ENCODE results near the gene KLRD1. TPM values are rescaled to one million over a fixed set of nuclear protein-coding genes. Genes with fewer than 3 reads are reported as not detected.
"Not testable (repeated sequence)": the region's sequence is repeated elsewhere in the genome, so short reads cannot be mapped to it uniquely, and the experiment has no call there.

Gene KLRD1
- total RNA-seq, 1 donor from 2014 or later: not detected

DNA sequence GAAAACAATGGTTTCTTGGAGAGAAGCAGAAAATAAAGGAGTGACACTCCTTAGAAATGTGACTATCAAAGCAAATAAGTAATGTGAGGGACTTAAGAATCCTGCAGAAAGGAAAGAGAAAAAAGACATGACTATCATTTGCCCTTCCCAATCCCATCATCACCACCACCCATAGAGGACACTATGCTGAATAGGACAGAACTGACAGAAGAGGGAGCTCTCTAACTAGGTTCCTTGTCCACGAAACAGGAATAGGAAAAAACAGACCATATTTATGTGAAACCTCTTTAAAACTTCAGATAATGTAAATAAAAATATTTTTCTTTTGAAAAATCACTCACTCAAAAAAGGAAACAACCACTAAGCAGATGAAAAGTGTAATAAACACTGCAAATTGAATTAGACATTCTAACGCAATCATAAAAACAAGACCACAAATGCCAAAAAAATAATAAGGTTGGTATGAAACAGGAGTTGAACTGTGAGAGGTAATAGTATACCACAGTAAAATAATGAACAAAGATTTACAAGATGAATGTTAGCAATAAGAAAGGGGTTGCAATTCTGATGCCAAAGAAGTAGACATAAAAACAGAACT is 24.1 kb downstream of the KLRD1 start:
- TF ChIP-seq, protein P1, sequence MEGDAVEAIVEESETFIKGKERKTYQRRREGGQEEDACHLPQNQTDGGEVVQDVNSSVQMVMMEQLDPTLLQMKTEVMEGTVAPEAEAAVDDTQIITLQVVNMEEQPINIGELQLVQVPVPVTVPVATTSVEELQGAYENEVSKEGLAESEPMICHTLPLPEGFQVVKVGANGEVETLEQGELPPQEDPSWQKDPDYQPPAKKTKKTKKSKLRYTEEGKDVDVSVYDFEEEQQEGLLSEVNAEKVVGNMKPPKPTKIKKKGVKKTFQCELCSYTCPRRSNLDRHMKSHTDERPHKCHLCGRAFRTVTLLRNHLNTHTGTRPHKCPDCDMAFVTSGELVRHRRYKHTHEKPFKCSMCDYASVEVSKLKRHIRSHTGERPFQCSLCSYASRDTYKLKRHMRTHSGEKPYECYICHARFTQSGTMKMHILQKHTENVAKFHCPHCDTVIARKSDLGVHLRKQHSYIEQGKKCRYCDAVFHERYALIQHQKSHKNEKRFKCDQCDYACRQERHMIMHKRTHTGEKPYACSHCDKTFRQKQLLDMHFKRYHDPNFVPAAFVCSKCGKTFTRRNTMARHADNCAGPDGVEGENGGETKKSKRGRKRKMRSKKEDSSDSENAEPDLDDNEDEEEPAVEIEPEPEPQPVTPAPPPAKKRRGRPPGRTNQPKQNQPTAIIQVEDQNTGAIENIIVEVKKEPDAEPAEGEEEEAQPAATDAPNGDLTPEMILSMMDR (conservative IDR thresholded peaks at IDR 0.05; ENCODE audit: low read depth, low read length): peak; percentile 93
- no peak for DNase-seq (ENCODE audit: low read depth)

DNA sequence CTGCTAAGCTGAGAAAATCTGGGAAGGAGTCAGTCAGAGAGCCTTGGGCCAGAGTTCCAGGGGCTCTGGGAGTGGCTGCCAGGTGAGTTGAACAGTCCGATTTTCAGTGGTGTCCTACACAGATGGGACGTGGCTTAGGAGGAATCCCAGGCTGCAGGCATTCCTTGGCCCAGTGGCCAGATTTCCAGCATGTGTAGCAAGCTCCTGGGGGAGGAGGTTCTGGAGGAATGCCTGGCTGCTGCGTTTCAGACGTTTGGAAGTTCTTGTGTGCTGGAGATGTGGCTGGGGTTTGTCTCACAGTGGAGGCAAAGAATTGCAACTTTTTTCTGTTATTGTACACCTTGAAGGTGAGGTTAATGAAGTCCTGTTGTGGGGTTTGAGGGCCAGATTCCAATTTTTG is 28.5 kb downstream of the KLRD1 start:
- not testable (repeated sequence) for DNase-seq (ENCODE audit: low read depth); H3K4me3 ChIP-seq (ENCODE audit: low read depth, low read length)

More for the DNA sequence above, 24.1 kb downstream of the KLRD1 start:
- H3K4me3 ChIP-seq (ENCODE audit: low read depth, low read length): no peak overlapping the region

DNA sequence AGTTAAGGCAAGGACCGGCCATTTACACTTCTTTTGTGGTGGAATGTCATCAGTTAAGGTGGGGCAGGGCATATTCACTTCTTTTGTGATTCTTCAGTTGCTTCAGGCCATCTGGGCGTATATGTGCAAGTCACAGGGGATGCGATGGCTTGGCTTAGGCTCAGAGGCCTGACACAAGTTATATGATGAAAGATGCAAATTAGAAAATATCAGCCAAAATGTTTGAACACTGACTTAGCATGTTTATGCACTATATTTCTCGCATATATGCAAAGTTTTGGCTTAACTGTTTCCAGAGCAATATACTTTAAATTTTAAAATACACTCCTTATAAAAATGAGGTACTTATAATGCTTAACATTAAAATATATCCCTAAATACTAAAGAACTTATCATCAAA is 30.8 kb downstream of the KLRD1 start:
- H3K4me3 ChIP-seq (ENCODE audit: low read depth, low read length); DNase-seq (ENCODE audit: low read depth): not testable (repeated sequence)

DNA sequence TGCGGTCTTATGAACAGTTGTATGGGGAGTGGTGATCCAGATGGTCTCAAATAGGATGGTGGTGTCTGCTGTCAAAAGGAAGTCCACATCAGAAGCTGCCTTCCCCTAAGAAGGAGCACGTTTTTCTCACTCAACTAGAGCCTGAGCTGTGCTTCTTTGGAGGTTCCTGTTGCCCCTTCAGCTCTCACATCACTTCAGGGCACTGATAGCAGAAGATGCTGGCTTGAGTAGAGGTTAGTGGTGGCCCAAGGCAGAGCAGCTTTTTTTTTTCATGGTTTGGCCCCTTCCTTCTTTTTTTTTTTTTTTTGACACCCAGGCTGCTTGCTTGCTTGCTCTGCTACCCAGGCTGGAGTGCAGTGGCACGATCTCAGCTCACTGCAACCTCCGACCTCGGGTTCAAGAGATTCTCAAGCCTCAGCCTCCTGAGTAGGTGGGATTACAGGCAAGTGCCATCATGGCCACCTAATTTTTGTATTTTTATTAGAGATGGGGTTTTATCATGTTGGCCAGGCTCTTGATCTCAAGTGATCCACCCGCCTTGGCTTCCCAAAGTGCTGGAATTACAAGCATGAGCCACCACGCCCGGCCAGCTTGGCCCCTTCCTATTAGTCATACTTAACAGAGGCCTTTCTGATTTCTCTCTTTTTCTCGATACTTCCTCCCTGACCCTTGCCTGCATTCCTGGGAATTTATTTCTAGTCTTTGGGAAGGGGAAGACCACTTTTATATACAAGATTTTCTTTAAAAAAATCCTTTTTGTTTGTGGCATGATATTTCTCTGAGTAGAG is 31.6 kb downstream of the KLRD1 start:
- no peak for DNase-seq (ENCODE audit: low read depth)
- no peak overlapping the region for H3K4me3 ChIP-seq (ENCODE audit: low read depth, low read length)
- TF ChIP-seq, protein P1 (conservative IDR thresholded peaks at IDR 0.05; ENCODE audit: low read depth, low read length): no peak

DNA sequence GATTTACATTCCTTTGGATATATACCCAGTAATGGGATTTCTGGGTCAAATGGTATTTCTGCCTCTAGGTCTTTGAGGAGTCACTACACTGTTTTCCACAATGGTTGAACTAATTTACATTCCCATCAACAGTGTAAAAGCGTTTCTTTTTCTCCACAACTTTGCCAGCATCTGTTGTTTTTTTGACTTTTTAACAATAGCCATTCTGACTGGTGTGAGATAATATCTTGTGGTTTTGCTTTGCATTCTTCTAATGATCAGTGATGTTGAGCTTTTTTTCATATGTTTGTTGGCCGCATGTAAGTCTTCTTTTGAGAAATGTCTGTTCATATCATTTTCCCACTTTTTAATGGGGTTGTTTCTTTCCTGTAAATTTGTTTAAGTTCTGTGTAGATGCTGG is 33.3 kb downstream of the KLRD1 start:
- not testable (repeated sequence) for DNase-seq (ENCODE audit: low read depth); H3K4me3 ChIP-seq (ENCODE audit: low read depth, low read length)

DNA sequence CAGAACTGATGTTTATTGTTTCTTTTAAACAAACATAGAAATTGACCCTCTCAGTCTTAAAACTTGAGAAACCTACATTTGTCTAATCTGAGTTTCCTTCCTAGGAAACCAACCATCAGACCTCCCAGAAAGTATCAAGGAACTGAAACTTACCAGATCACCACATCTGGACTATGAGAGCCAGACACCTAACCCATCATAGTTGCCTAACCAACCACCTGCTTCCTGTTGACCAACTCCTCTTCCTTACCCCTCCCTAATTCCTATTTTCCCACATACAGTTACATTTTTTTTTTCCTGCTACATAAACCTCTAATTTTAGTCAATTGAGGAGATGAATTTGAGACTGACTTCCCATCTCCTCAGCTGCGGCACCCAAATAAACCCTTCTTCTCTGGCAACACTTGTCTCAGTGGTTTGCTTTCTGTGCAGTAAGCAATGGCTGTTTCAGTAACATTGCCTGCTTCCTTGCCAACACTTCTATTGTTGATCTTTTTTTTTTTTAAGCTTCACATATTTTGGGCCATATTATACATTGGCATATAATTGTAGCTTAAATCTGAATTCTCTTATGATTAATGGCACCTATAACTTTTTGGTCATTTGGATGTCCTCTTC is 34.3 kb downstream of the KLRD1 start:
- DNase-seq (ENCODE audit: low read depth): no peak
- no peak overlapping the region for H3K4me3 ChIP-seq (ENCODE audit: low read depth, low read length)
- TF ChIP-seq, protein P1 (conservative IDR thresholded peaks at IDR 0.05; ENCODE audit: low read depth, low read length): no peak

DNA sequence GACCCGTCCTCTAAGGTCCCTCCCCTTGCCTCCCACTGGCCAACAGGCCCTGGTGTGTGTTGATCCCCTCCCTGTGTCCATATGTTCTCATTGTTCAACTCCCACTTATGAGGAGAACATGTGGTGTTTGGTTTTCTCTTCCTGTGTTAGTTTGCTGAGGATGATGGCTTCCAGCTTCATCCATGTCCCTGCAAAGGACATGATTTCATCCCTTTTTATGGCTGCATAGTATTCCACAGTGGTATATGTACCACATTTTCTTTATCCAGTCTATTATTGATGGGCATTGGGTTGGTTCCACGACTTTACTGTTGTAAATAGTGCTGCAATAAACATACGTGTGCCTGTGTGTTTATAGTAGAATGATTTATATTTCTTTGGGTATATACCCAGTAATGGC is 43.8 kb downstream of the KLRD1 start:
- H3K4me3 ChIP-seq (ENCODE audit: low read depth, low read length); DNase-seq (ENCODE audit: low read depth): not testable (repeated sequence)

DNA sequence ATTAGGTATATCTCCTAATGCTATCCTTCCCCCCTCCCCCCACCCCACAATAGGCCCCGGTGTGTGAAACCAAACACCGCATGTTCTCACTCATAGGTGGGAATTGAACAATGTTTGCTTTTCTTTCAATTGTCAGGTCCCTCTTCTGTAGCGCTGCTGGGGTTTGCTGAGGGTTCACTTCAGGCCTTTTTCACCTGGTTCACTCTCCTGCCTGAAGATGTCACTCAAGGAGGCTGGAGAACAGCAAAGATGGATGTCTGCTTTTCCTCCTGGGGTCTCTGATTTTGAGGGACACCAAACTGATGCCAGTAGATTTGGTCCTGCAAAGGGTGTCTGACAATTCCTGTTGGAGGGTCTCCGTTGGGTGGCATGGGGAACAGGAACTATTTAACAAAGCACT is 46.4 kb downstream of the KLRD1 start:
- TF ChIP-seq, protein P1 (conservative IDR thresholded peaks at IDR 0.05; ENCODE audit: low read depth, low read length): no peak
- no peak overlapping the region for H3K4me3 ChIP-seq (ENCODE audit: low read depth, low read length)
- DNase-seq (ENCODE audit: low read depth): no peak

DNA sequence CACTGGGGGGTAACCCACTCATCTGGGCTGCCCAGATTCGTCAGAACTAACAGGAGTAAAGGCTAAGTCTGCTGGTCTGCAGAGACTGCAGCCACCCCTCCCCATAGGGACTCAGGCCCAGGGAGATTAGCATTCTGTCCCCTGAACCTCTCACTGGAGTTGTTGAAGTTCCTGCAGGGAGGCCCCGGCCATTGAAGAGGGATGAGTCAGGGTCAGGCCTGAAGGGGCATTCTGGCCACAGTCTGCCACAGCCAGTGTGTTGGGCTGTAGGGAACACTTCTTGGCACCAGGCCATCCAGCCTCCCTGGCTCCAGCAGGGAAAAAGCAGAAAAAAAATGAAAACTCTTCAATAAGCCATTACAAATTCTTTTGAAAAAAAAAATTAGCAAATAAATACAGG is 46.8 kb downstream of the KLRD1 start:
- no peak overlapping the region for H3K4me3 ChIP-seq (ENCODE audit: low read depth, low read length)
- TF ChIP-seq, protein P1 (conservative IDR thresholded peaks at IDR 0.05; ENCODE audit: low read depth, low read length): no peak
- DNase-seq (ENCODE audit: low read depth): no peak
